HFF-Myc (cell line): ENCODE results near the gene PWWP2B.

Experiments
- DNase-seq: peaks from one replicate; pipeline ENCODE4 v3.0.0-alpha.2; 2011; ENCODE audit warnings: low read depth; ENCODE audit errors: extremely low read depth
- H3K4me3 ChIP-seq: replicated peaks from 2 replicates; pipeline ENCODE4 v1.5.1; 2011; ENCODE audit warnings: low read depth, mild to moderate bottlenecking, control low read depth, low read length
- TF ChIP-seq, protein P1 (sequence below): IDR thresholded peaks from 2 replicates; pipeline ENCODE4 v1.5.1; 2012; ENCODE audit warnings: mild to moderate bottlenecking, low read depth, low read length, control low read depth; ENCODE audit errors: missing control alignments

PWWP2B gene

DNA sequence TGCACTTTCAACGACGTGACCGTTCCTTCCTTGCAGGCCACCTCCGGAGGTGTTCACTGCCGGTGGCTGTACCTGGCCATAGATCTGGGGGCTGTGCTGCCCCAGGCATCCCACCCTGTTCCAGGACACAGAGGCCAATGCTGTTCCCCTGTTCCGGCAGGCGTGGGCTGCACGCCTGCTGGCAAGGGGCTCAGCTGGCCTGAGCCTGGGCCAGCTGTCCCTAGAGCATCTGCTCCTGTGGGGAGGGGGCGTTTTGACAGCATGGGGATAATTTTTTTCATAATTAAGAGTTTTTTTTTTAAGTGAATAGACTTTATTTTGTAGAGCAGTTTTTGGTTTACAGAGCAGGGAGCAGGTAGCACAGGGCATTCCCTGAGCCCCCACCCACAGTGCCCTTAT lies 28.8 kb downstream of the PWWP2B start:
- TF ChIP-seq, protein P1, sequence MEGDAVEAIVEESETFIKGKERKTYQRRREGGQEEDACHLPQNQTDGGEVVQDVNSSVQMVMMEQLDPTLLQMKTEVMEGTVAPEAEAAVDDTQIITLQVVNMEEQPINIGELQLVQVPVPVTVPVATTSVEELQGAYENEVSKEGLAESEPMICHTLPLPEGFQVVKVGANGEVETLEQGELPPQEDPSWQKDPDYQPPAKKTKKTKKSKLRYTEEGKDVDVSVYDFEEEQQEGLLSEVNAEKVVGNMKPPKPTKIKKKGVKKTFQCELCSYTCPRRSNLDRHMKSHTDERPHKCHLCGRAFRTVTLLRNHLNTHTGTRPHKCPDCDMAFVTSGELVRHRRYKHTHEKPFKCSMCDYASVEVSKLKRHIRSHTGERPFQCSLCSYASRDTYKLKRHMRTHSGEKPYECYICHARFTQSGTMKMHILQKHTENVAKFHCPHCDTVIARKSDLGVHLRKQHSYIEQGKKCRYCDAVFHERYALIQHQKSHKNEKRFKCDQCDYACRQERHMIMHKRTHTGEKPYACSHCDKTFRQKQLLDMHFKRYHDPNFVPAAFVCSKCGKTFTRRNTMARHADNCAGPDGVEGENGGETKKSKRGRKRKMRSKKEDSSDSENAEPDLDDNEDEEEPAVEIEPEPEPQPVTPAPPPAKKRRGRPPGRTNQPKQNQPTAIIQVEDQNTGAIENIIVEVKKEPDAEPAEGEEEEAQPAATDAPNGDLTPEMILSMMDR: no peak
- DNase-seq: no peak
- H3K4me3 ChIP-seq: no peak overlapping the region

DNA sequence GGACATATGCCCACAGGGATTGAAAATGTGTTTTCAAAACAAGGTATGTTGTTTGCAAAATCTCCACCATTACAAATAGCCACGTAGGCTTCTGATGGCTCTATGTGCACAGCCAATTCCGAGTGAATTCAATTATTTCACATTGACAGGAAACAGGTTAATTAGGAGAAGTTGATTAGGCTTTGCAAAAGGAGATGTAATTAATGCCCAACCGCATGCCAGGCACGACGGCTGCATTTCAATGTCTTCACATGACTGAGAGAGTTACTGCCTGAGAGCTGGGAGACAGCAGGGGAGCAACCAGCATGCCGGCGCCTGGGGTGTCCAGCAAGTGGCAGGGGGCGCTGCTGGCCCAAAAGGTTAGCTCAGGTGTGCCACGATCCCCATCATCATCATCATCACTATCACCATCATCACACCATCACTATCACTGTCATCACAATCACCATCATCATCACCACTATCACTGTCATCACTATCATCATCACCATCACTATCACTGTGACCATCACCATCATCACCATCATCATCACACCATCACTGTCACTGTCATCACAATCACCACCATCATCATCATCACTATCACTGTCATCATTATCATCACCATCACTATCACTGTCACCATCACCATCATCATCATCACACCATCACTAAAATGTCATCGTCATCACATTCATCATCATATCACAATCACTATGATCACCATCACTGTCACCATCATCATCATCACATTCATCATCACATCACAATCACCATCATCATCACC lies 30.2 kb downstream of the PWWP2B start:
- TF ChIP-seq, protein P1: no peak
- H3K4me3 ChIP-seq: no peak overlapping the region
- DNase-seq: no peak

DNA sequence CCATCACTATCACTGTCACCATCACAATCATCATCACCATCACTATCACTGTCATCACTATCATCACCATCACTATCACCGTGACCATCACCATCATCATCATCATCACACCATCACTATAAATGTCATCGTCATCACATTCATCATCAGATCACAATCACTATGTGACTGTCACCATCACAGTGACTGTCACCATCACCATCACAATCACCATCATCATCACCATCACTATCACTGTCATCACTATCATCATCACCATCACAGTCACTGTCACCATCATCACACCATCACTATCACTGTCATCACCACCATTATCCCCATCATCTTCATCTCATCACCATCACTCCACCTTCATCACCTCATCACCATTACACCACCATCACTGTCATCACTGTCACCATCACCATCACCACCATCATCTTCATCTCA lies 31.0 kb downstream of the PWWP2B start:
- DNase-seq: no peak
- H3K4me3 ChIP-seq: no peak overlapping the region
- TF ChIP-seq, protein P1: no peak

DNA sequence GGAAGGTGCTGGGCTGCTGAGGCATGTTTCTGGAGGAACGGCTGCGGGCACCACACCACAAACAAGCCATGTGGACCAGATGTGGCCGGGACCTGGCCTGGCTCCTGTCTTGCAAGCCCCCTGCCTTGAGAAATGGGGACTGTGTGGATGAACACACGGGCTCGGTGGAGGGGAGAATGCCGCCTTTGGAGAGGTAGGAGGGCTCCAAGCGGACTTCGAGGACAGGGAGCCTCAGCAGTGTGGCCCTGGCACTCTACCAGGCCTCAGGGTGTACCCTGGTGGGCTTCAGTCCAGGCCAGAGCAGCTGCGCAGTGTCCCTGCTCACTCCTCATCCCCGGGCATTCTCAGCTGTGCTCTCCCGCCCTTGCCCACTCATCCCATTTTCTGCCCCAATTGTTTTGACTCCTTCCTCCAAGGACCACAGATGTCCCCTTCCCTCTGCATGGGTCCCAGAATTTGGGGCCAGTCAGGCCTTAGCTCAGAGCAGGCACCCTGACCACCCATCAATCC lies 31.5 kb downstream of the PWWP2B start:
- TF ChIP-seq, protein P1: no peak
- no peak overlapping the region for H3K4me3 ChIP-seq
- no peak for DNase-seq

DNA sequence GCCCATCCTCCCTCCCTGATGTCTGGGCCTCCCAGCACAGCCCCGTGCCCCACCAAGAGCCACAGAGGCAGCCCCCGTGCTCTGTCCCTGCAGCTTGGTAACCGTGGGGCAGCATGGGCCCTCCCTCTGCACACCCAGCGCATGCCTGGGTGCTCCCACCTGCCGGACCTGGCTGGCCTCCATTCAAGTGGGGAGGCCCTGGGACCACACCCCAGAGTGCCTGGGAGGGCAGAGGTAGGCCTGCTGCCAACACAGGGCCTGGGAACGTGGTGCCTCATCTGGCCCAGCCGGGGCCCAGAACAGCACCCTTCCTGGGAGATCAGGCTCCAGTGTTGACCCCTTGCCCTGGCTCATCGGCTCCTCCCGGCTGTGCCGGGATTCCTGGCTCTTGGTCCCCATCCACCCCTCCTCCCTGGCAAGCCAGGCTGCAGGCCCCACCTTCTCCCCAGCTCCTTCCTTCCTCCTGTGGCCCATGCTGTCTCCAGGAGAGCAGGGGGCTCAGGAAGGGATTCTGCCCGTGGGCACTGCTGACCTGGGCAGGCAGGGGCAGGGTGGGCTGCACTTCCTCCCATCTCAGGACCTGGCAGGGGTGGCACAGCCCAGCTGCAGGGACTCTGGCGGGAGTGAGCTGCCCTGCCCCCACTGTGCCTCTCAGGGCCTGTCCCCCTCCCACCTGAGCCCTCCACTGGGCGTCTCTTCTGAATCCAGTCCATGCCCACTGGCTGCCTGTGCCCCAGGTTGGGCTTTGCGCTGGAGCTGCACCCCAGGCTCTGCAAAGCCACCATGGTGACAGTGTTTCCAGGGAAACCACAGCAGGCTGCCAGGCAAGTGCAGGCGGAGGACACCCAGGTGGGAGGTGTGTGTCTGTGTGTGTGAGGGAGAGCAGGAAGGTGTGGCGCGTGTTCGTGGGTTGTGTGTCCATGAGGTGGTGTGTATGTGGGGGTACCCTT lies 32.6 kb downstream of the PWWP2B start:
- DNase-seq: no peak
- TF ChIP-seq, protein P1: no peak
- H3K4me3 ChIP-seq: no peak overlapping the region

DNA sequence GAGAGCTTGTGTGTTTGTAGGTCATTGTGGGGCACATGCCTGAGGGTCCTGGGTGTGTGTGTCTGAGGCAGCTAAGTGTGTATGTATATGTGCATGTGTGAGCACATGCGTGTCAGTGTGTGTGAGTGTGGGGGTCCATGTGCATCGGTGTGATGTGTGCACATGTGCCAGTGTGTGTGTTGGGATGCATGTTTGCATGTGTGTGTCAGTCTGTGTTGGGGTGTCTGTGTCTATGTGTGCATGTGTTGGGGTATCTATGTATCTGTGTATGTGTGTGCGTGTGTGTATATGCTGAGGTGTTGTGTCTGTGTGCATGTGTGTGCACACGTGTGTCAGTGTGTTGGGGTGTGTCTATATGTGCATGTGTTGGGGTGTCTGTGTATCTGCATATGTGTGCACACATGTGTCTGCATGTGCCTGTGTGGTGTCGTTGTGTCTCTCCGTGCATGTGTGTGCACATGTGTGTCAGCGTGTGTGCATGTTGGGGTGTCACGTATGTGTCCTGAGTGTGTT lies 33.3 kb downstream of the PWWP2B start:
- TF ChIP-seq, protein P1: no peak
- DNase-seq: no peak
- no peak overlapping the region for H3K4me3 ChIP-seq
